GM21526 (cell line): ENCODE measurements around the gene TMEM179B.

ENCODE experiments used
- ATAC-seq: cut with Tn5 transposase; IDR thresholded peaks from one replicate; pipeline ENCODE4 v1.9.1; 2021; ENCODE audit warnings: moderate library complexity; ENCODE audit not compliant: unreplicated experiment, low FRiP score

Gene TMEM179B

DNA sequence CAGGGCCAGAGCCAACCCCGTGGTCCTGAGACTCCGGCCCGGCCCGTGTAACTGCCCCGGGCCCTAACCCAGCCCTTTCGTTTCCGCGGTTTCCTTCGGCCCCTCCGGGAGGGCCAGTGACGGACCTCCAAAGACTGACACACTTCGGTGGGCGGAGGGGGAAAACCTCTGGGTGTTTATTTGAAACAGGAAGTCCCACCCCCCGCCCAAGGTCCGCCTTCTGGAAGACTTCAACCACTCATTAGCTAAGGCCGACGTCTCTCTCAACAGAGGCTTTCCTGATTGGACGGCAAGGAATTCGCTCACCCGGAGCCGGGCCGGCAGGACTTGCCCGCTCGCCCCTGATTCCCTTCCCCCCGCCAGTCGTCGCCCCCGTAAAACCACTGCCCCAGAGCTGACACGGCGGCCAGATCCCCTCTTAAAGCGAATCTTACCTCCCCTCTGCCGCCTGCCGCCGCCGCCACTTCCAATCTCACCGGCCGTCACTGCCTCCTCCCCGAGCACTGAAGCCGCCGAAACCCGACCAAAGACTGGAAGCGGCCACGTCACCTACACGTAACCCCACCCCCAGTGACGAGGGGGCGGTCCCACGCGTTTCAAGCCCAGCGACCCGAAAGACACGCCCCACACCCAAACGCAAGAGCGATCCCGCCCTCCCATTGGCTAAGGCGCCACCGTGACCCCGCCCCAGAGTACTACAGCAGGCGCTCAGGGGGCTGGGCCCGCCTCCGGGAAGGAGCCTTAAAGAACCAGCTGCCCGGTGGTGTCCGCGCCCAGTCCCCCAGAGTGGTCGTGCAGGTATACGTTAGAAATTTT, 44.5 kb downstream of the TMEM179B start, which contains the start of gene STX5:
STX5 (minus strand) TSS at position 532 of the 816 bp plus-strand sequence. CDS start 808 bp downstream, outside the sequence.
- peak; percentile 66 for ATAC-seq

- ATAC-seq: peak; percentile 15
These were observed 45.4 kb downstream of the TMEM179B start, which contains the start of gene TEX54 for GRCh38 chr11:62832336-62833234. Gene TEX54, minus strand, starts transcription at chr11:62832841.

DNA sequence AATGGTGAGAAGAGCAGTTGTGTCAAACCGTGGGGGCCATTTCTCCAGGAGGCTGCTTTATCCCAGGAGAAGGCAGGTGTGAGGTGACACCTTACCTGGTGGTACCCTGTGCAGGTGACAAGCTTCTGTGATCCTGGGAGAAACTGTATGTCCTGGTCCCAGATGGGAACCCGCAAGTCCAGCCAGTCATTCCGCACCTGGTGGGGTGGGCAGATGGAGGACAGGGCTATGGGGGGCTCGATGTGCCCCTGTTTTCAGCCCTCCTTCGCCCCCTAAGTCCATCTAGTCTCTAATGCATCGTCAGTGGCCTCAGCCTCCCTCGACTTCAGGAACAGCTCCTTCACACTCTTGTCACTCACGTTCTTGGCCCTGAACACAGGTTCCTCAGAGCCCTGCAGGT, 48.1 kb downstream of the TMEM179B start:
- no peak for ATAC-seq

GRCh38 chr11:62839050-62839945, 52.1 kb downstream of the TMEM179B start, which contains the start of gene WDR74:
Gene WDR74, minus strand, starts transcription at chr11:62839590. Its CDS starts 20 bp downstream, at chr11:62839570.
- peak; percentile 51 for ATAC-seq
